GM13976 (cell line): ENCODE data around the gene SLC25A13.

Experiments used
- DNase-seq: peaks from one replicate; pipeline ENCODE4 v3.0.0; 2012; ENCODE audit warnings: low spot score
- in situ Hi-C: fragments of 300-500 bp; cut with MboI; formaldehyde crosslinking; loops from one replicate; pipeline ENCODE4 v1.12.0; 2022; ENCODE audit warnings: low sequenced_read_pairs, mixed read lengths, inconsistent platforms; ENCODE audit not compliant: unreplicated experiment
- TF ChIP-seq, protein P1 (sequence below): IDR thresholded peaks from 2 replicates; pipeline ENCODE4 v1.5.1; 2012; ENCODE audit warnings: borderline replicate concordance, mild to moderate bottlenecking; ENCODE audit not compliant: insufficient read depth; ENCODE audit errors: extremely low read depth, missing control alignments, control extremely low read depth

SLC25A13 gene

DNA sequence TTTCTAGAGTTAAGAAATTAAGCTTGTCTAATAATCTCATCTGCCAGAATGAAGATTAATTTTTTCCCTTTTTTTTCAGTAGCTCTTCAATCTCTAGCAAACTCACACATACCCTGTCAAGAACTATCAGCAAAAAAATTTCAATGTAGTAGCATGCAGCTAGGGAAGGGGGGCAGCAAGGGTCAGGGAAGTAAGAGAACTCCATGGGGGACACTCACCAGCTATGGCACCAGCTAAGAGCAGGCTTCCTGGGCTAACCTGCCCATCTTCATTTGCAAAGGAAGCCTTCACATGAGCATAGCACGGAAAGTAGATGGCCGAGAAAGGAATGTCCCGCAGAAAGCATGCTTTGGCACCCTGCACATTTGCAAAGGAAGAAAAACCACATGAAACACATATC, 190.4 kb downstream of the SLC25A13 start:
- no peak for DNase-seq
- TF ChIP-seq, protein P1, sequence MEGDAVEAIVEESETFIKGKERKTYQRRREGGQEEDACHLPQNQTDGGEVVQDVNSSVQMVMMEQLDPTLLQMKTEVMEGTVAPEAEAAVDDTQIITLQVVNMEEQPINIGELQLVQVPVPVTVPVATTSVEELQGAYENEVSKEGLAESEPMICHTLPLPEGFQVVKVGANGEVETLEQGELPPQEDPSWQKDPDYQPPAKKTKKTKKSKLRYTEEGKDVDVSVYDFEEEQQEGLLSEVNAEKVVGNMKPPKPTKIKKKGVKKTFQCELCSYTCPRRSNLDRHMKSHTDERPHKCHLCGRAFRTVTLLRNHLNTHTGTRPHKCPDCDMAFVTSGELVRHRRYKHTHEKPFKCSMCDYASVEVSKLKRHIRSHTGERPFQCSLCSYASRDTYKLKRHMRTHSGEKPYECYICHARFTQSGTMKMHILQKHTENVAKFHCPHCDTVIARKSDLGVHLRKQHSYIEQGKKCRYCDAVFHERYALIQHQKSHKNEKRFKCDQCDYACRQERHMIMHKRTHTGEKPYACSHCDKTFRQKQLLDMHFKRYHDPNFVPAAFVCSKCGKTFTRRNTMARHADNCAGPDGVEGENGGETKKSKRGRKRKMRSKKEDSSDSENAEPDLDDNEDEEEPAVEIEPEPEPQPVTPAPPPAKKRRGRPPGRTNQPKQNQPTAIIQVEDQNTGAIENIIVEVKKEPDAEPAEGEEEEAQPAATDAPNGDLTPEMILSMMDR = no peak
- in situ Hi-C loops = no loop called here

DNA sequence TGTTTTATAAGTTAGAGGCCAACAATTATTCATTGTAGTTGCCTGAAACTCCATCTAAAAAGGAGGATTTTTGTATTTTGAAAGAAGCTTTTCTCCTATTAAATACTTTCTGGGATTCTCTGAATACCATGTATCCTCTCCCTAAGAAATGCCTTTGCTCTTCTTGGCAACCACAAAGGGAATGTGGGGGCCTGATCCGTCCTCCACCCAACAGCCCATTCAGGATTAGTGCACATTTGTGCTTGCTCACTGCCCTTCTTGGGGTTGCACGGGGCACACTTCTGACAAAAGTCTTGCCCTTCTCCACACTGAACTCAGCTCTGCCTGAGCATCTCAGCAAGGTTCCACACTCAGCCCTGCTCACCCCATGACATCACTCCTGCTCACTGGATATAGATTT, 194.2 kb downstream of the SLC25A13 start:
- in situ Hi-C loops = no loop called here
- DNase-seq = no peak
- TF ChIP-seq, protein P1 = no peak

DNA sequence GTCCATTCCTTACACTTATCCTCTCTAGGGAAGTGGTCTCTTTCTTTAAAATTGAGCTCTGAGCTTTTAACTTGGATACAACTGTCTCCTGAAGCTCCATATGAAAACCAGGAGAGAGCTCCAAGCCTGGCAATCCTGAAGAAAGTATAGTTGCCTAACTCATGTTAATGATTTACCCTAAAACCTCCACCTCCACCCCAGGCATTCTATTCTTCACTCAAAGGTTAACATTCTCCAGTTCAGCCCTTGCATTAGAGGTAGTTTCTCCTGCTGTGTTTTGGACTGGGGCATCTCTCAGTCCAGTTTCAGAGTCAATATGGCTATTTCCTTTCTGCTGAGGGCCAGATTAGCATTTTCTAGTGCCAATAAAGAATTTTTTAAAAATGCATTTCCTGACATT, 195.5 kb downstream of the SLC25A13 start:
- DNase-seq = no peak
- TF ChIP-seq, protein P1 = no peak
- in situ Hi-C loops = no loop called here

DNA sequence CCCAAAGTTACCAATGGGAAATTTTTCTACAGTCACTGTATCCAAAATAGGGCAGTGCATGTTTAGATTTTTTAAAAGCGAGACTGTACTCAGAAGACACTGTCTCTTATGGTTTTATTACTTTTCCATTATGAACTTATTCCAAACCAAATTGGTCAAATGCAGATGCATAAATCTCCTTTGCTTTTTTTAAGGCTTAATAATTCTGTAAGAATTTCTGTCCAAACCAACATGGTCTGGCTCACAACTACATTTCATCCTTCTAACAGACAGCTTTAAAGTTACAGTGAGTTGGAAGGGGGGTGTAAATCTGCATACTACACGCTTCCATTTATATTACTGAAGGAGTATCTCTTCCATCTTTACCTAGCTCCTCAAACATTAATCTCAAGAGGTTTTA, 199.2 kb downstream of the SLC25A13 start:
- DNase-seq = no peak
- in situ Hi-C loops = no loop called here
- TF ChIP-seq, protein P1 = no peak

DNA sequence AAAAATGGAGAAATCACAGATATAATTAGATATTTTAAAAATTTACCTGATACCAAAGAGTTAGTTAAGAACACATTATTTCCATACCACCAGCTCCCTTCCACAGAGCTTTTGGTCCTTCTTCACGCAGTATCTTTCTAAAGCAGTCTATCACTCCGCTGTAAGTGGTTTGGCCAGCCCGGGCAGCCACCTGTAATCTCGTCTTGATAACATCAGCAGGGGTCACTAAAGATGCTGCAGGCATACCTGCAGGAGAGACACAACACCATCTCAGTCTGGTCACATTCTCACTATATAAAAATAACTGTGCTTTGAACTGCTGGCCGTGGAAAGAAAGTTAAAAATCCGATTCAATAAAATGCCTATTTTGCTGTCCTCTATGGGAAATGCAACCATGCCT, 200.1 kb downstream of the SLC25A13 start:
- TF ChIP-seq, protein P1 = no peak
- DNase-seq = no peak
- in situ Hi-C loops = no loop called here

DNA sequence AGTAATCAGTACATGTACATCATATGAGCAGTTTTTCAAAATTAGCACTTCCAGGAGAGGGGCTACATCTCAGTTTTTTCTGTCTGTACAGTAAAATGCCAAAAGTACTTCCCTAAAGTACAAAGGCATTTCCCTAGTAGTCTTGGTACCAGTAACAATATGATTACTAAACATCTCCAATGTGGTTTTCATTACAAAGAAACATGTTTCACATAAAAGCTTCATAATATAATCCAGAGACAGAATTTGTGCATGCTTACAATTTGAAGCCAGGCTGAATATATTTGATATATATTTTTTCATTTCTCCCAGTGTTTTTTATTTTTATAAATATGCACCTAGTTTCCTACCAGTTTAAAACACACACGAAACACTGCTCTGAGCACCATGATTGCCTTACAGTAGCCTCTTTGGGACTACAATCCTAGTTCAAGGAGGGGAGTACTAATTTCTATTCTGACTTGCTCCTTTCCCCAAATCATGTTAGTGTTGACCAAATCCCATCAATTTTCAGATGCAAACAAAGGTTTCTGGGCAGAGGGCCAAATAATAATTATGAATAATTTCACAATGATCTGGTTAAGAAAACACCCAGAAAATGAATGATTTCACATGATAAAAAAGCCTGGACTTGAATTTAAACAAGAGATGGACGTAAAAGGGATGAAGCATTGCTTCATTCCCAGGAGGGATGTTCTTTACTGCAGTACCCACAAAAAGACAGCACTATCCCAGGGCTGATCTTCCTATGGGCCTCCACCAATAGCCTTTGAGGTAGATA, 201.3 kb downstream of the SLC25A13 start:
- TF ChIP-seq, protein P1 = no peak

More for the DNA sequence above, 201.3 kb downstream of the SLC25A13 start:
- in situ Hi-C loops = no loop called here
- no peak for DNase-seq
